ENCODE data around the gene NKX1-1.

- TF ChIP-seq CTCF (conservative IDR thresholded peaks at IDR 0.05 in 1 of 2, IDR thresholded peaks at IDR 0.05 in 1 of 2; ENCODE audit: extremely low read depth in 1 of 2, insufficient read depth in 1 of 2, low read depth in 1 of 2, low read length in 2 of 2) (no peak), EZH2 (IDR thresholded peaks at IDR 0.05; ENCODE audit: borderline replicate concordance, low read length) (no peak)
Observed at GRCh38 chr4:1409491-1410425, 3.5 kb upstream of the NKX1-1 start.
